Type B pancreatic cell (in vitro differentiated cells): ENCODE measurements around the gene CES2. TPM values are rescaled to one million over a fixed set of nuclear protein-coding genes. Genes with fewer than 3 reads are reported as not detected.
"Not testable (repeated sequence)": the region's sequence is repeated elsewhere in the genome, so short reads cannot be mapped to it uniquely, and the experiment has no call there.

Experiments
- DNase-seq: peaks from one replicate; pipeline ENCODE4 v3.0.0; 2021; ENCODE audit warnings: mixed read lengths; ENCODE audit not compliant: unreplicated experiment; ENCODE audit errors: extremely low spot score
- H3K27ac Mint-ChIP-seq: 2 replicates; pipeline ENCODE4 v1.8.0; 2021; ENCODE audit warnings: mild to moderate bottlenecking, mixed read lengths
- H3K27me3 Mint-ChIP-seq: 2 replicates; pipeline ENCODE4 v1.8.0; 2021; ENCODE audit warnings: mixed read lengths
- H3K36me3 Mint-ChIP-seq: 2 replicates; pipeline ENCODE4 v1.8.0; 2021; ENCODE audit warnings: mixed read lengths
- H3K4me1 Mint-ChIP-seq: one replicate; pipeline ENCODE4 v1.8.0; 2021; ENCODE audit warnings: mixed read lengths; ENCODE audit not compliant: unreplicated experiment
- H3K4me3 Mint-ChIP-seq: 2 replicates; pipeline ENCODE4 v1.8.0; 2021; ENCODE audit warnings: mild to moderate bottlenecking, mixed read lengths
- H3K9me3 Mint-ChIP-seq: 2 replicates; pipeline ENCODE4 v1.8.0; 2021; ENCODE audit warnings: mixed read lengths
- CTCF ChIP-seq: fragments of 200-600 bp; sonication (generic); conservative IDR thresholded peaks from 2 replicates; pipeline ENCODE4 v1.5.0; 2021; ENCODE audit warnings: antibody characterized with exemption, mild to moderate bottlenecking
- total RNA-seq: library from RNA; stranded (reverse); gene quantifications from 2 replicates; pipeline ENCODE4 v1.2.1, GENCODE V29; 2021; ENCODE audit warnings: low replicate concordance

Gene CES2
- total RNA-seq, 1 donor from 2014 or later: 44.9 TPM

GRCh38 chr16:66942981-66943380, 7.7 kb downstream of the CES2 start:
- no peak for DNase-seq
- TF ChIP-seq CTCF: no peak
- H3K36me3 Mint-ChIP-seq: peaks cover 4% of the 10 kb centered on the region
- H3K4me3 Mint-ChIP-seq: no peak overlapping the region
- H3K27ac Mint-ChIP-seq: no peak overlapping the region
- peaks cover 5% of the 10 kb centered on the region for H3K27me3 Mint-ChIP-seq
- peaks cover 5% of the 10 kb centered on the region for H3K4me1 Mint-ChIP-seq
- no peaks in the 10 kb centered on the region for H3K9me3 Mint-ChIP-seq

- H3K9me3 Mint-ChIP-seq: no peaks in the 10 kb centered on the region
- peaks cover 4% of the 10 kb centered on the region for H3K36me3 Mint-ChIP-seq
- no peak for TF ChIP-seq CTCF
- H3K4me3 Mint-ChIP-seq: no peak overlapping the region
- no peak overlapping the region for H3K27ac Mint-ChIP-seq
- no peak for DNase-seq
- H3K27me3 Mint-ChIP-seq: peaks cover 5% of the 10 kb centered on the region
- H3K4me1 Mint-ChIP-seq: peaks cover 5% of the 10 kb centered on the region
These were observed 8.2 kb downstream of the CES2 start for GRCh38 chr16:66943426-66944053.

GRCh38 chr16:66944054-66944441, 8.7 kb downstream of the CES2 start:
- no peaks in the 10 kb centered on the region for H3K9me3 Mint-ChIP-seq
- peaks cover 5% of the 10 kb centered on the region for H3K4me1 Mint-ChIP-seq
- peaks cover 6% of the 10 kb centered on the region for H3K27me3 Mint-ChIP-seq
- no peak for DNase-seq
- H3K4me3 Mint-ChIP-seq: no peak overlapping the region
- H3K36me3 Mint-ChIP-seq: peaks cover 4% of the 10 kb centered on the region
- no peak overlapping the region for H3K27ac Mint-ChIP-seq
- no peak for TF ChIP-seq CTCF

- H3K4me1 Mint-ChIP-seq, H3K4me3 Mint-ChIP-seq, H3K27ac Mint-ChIP-seq, DNase-seq, H3K9me3 Mint-ChIP-seq, H3K36me3 Mint-ChIP-seq: not testable (repeated sequence)
- peaks cover 15% of the 10 kb centered on the region for H3K27me3 Mint-ChIP-seq
These were observed 9.7 kb downstream of the CES2 start for GRCh38 chr16:66944971-66945370.

- TF ChIP-seq CTCF: no peak
- Mint-ChIP-seq H3K27ac (no peak overlapping the region), H3K36me3 (peaks cover 4% of the 10 kb centered on the region), H3K9me3 (no peaks in the 10 kb centered on the region), H3K27me3 (peaks cover 19% of the 10 kb centered on the region), H3K4me1 (peaks cover 5% of the 10 kb centered on the region), H3K4me3 (no peak overlapping the region)
- DNase-seq: no peak
These were observed 10.6 kb downstream of the CES2 start for GRCh38 chr16:66945939-66946338.

GRCh38 chr16:66946541-66946940, 11.2 kb downstream of the CES2 start:
- Mint-ChIP-seq H3K36me3 (peaks cover 4% of the 10 kb centered on the region), H3K9me3 (peaks cover 2% of the 10 kb centered on the region), H3K4me1 (peaks cover 5% of the 10 kb centered on the region), H3K27ac (no peak overlapping the region), H3K4me3 (no peak overlapping the region), H3K27me3 (peaks cover 23% of the 10 kb centered on the region)
- TF ChIP-seq CTCF: no peak
- no peak for DNase-seq
